Erythroblast (primary cell): ENCODE results near the gene WDR5.

Experiments used
- GATA1 ChIP-seq: IDR thresholded peaks from 2 replicates; pipeline ENCODE4 v1.6.1; 2011; ENCODE audit warnings: low read depth, mild to moderate bottlenecking, control low read depth, low read length, moderate library complexity
- POLR2A ChIP-seq: IDR thresholded peaks from 2 replicates; pipeline ENCODE4 v1.6.1; 2011; ENCODE audit warnings: mild to moderate bottlenecking, low read length

DNA sequence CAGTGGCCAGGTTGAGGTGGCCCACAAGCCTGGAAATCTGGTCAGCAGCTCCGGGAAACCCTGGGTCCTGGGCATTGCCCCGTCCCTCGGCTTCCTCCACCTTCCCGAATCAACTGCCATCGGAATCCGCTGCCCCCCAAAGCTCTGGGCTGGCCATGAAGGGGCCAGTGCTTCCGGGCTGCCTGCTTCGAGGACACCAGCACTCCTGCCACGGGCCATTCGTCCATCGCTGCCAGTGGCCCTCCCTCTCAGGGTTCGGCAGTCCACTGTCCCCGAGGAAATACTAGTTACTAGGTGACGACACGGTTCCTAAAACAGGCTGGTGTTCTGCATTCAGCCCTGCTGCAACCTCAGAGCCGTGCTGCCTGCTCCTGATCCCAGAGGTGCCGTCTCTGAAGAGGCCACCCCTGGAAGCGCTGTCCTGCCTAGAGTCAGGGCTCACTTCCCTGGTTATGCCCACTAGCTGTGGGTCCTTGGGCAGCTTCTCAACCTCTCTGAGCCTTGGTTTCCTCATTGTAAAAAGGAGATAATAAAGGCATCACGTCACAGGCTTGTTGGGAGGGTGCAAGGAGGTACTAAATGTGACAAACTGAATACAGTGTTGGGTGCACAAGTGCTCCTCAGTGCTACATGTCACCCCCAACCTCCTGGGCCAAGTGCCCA, 3.5 kb upstream of the WDR5 start:
- no peak for TF ChIP-seq POLR2A
- no peak for TF ChIP-seq GATA1
